HG02938 (cell line): ENCODE measurements around the gene VAV2.
A peak's percentile ranks its signal among the peaks of the same experiment; 100 is the strongest.

ENCODE experiments used
- ATAC-seq: cut with Tn5 transposase; IDR thresholded peaks from one replicate; pipeline ENCODE4 v1.9.1; 2021; ENCODE audit warnings: mild to moderate bottlenecking, moderate library complexity; ENCODE audit not compliant: unreplicated experiment

The VAV2 gene

GRCh38 chr9:133991964-133992779 is at the start of gene VAV2:
VAV2 (minus strand) TSS chr9:133992324; CDS start chr9:133992278, 46 bp downstream.
- peak; percentile 47 for ATAC-seq

- no peak for ATAC-seq
Observed at GRCh38 chr9:134041649-134041962, 49.5 kb upstream of the VAV2 start.

GRCh38 chr9:134040781-134041648 is 48.9 kb upstream of the VAV2 start:
- no peak for ATAC-seq

- no peak for ATAC-seq
Observed at GRCh38 chr9:134040176-134040565, 48.0 kb upstream of the VAV2 start.

- ATAC-seq, result no peak
Observed at GRCh38 chr9:134039386-134040175, 47.5 kb upstream of the VAV2 start.

GRCh38 chr9:134037641-134038040 is 45.5 kb upstream of the VAV2 start:
- ATAC-seq, result no peak

GRCh38 chr9:134036130-134036529 is 44.0 kb upstream of the VAV2 start:
- ATAC-seq, result no peak

- ATAC-seq, result no peak
Observed at GRCh38 chr9:134035041-134036039, 43.2 kb upstream of the VAV2 start.

GRCh38 chr9:134034215-134035040 is 42.3 kb upstream of the VAV2 start:
- ATAC-seq, result no peak

- no peak for ATAC-seq
Observed at GRCh38 chr9:134033516-134034214, 41.5 kb upstream of the VAV2 start.

GRCh38 chr9:134032456-134033222 is 40.5 kb upstream of the VAV2 start:
- no peak for ATAC-seq

GRCh38 chr9:134031783-134032182 is 39.7 kb upstream of the VAV2 start:
- no peak for ATAC-seq

GRCh38 chr9:134030821-134031470 is 38.8 kb upstream of the VAV2 start:
- no peak for ATAC-seq

GRCh38 chr9:134029248-134030226 is 37.4 kb upstream of the VAV2 start:
- no peak for ATAC-seq

GRCh38 chr9:134028575-134029247 is 36.6 kb upstream of the VAV2 start:
- no peak for ATAC-seq

GRCh38 chr9:134028076-134028475 is 36.0 kb upstream of the VAV2 start:
- ATAC-seq, result no peak
